NCI-H774 (cell line): ENCODE results near the gene GPR143.
"Not testable (repeated sequence)": the region's sequence is repeated elsewhere in the genome, so short reads cannot be mapped to it uniquely, and the experiment has no call there.

Experiments
- DNase-seq: peaks from one replicate; lab custom pipeline; 2025; lab: John Stamatoyannopoulos, UW

The GPR143 gene

DNA sequence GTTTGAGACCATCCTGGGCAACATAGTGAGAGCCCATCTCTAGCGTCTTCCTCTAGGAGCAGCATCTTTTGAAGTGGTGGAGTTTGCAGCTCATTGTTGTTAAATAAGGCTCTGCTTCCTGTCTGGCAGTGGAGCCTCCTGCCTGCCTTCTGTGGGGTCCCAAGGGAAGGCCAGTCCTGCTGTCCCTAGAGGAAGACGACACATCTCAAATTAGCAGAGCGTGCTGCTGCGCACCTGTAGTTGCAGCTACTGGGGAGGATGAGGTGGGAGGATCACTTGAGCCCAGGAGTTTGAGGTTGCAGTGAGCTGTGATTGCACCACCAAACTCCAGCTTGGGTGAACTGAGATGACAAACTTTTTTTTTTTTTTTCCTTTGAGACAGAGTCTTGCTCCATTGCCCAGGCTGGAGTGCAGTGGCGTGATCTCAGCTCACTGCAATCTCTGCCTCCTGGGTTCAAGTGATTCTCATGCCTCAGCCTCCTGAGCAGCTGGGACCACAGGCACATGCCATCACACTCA, 2.7 kb upstream of the GPR143 start:
- DNase-seq = not testable (repeated sequence)

DNA sequence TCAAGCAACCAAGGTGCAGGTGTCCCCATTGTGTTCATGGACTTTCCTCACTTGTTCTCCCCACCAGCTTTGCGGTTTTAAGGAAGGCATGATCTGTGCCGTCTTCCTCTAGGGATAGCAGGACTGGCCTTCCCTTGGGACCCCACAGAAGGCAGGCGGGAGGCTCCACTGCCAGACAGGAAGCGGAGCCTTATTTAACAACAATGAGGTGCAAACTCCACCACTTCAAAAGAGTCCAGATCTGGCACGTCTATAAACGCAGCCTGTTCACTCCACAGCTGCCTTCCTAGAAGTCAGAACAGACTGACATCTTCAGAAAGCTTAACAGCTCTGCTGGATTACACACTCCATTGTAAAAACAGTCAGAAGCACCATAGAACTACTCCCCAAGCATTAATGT, 1.7 kb upstream of the GPR143 start:
- no peak for DNase-seq

DNA sequence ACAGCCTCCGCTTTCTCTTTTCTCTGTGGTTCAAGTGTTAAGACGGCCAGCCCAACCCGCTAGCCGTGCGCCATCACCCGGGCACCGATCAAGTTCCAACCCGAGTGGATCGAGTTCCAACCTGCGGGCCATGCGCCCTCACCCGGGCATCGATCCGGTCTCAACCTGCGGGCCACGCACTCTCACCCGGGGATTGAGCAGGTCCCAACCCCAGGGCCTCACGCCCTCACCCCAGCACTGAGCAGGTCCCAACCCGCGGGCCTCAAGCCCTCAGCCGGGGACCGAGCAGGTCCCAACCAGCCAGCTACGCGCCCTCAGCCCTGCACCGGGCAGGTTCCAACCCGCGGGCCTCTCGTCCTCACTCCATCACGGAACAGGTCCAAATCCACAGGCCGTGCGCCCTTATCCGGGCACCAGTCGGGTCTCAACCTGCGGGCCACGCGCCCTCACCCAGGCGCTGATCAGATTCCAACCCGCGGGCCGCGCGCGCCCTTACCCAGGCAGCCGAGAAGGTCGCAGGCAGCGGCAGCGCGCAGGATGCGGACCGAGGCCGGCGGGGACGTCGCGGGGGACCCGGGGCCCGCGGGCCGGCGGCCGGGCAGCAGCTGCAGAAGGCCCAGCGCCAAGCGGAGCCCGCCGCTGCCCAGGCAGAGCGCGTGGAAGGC, 443 bp downstream of the GPR143 start:
- no peak for DNase-seq

DNA sequence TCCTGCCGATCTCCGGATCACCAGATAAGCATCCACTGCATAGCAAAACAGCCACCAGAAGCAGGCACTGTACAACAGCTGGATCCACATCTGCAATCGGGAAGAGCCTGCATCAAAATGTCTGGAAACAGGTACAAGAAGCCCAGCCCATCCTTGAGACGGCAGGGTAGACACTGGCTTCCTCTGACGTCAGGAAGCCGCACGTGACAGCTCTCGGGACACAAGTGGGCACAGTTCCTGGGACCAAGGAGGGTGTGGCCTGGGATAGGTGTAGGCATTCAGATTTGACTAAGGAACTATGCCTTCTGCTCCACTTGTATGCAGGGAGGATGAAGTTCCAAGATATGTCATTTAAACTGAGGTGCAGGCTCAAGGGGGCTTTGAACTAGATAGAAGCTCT, 6.3 kb downstream of the GPR143 start:
- no peak for DNase-seq

DNA sequence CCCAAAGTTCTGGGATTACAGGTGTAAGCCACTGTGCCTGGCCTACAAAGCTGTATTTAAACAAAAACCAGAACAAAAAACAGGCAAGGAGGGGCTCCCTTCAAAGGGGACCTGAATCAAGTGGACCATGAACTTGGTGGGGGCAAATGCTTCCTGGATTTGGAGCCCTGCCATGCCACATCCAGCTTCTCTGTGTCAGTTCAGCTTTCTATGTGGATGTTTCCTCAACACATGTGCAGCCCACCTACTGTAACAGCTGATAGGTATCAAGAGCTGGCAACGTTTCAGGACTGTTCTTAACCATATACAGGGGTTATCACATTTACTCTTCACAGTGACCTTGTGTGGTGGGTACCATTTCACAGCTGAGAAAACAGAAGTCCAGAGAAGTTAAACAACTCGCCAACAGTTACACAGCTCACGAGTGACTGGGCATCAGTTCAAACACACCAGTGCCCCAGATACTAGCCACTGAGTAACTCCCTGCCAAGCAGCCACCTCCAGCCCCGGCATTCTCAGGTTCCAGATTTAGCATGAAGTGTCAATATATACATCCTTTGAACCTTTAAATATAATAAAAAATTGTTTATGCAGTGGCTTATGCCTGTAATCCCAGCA, 7.5 kb downstream of the GPR143 start:
- no peak for DNase-seq

DNA sequence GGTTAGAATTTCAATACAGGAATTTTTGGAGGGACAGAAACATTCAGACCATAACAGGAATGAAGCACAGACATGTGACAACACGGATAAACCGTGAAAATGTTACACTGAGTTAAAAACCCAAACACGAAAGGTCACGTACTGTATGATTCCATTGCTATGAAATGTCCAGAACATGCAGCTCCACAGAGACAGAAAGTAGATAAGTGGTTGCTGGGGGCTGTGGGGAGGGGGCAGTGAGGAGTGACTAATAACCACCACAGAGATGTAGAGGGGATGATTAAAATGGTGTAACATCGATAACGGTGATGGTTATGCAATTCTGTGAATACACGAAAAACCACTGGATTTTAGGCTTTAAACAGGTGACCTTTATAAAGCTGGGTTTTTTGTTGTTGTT, 8.3 kb downstream of the GPR143 start:
- DNase-seq = no peak

DNA sequence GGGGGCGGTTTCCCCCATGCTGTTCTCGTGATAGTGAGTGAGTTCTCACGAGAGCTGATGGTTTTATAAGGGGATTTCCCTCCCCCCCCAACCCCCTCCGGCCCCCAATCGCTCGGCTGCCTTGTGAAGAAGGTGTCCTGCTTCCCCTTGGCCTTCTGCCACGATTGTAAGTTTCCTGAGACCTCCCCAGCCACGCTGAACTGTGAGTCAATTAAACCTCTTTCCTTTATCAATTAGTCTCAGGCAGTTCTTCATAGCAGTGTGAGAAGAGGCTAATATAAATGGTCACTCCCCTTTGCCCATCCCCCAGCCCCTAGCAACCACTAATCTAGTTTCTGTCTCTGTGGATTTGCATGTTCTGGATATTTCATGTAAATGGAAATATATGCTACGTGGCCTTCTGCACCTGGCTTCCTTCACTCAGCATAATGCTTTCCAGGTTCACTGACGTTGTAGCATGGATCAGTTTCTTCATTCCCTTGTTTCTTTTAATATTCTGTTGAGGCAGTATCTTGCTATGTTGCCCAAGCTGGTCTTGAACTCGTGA, 16.4 kb downstream of the GPR143 start:
- no peak for DNase-seq

DNA sequence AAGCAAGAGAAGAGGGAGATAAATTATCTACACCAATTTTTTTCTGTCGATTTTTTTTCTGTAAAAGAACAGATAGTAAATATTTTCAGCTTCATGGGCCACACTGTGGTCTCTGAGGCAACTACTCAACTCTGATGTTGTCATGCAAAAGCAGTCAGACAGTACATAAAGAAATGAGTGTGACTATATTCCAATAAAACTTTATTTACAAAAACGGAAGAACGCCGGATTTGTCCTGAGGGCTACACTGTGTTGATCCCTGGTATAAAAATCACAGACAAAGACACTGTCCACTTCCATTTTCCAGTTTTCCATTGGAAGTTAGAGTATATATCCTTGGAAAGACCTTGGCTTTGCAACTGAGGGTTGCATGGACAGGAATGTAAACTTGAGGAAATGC, 18.0 kb downstream of the GPR143 start:
- no peak for DNase-seq

DNA sequence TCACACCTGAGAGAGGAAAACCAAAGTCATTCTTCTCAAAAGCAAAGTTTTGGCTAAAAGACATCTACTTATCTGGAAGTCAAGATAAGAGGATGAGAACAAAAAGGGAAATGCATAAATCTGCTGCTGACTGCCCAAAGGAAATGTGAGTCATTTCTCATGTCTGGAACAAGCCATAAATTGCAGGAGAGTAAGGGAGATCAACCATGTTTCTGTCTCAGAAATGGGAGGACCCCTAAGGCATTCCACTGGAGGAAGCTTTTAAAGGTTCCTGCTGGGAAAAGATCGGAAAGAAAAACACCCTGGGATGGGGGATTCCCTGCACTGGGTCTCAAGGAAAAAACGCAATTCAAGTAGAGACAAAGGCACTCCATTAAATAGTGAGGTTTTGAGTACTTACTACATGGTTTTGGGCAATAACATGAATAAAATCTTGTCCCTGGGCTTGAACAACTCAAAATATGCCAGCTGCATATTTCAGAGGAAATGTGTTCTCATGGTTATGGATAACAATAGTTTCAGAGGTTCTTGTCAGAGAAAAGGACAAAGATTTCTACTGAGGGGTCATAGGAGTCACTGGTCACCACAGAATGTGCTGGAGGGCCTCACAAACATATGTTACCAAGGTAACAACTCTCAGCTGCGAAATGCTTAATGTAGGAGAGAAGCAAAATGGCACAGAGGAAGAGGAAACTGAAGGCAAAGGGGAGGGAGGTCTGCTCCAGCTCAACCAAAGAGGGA, 19.3 kb downstream of the GPR143 start:
- DNase-seq = no peak

DNA sequence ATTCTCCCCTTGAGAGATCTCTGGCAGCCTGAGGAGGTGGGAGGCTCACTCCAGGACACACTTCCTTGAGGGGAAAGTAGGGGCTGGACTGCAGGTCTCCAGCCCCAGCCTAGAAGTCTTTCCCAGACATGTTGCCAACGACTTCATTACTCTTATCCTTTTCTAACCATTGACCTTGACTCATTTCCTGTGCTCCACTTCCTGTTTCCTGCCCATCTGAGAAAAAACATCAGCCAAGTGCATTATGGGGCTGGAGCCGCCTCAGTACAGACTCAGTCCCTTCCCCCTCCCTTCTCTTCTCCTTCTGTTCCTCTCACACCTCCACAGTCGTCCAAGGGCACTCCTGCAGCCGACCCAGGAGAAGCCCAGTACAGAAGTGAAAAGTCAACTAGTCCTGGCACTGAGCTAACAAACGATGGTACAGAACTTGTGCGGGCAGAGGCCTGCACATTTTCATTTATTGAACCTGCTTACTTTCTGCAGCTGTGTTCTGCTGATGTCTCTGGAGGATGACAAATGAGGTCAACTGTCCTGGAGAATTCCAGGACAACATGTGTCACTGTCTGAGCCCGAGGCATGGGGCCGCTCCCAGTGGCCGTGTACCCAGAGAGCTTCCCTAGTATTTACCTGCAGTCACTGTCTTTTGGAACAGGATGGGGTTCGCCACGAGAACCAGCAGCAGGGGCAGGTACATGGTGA, 20.1 kb downstream of the GPR143 start:
- no peak for DNase-seq

DNA sequence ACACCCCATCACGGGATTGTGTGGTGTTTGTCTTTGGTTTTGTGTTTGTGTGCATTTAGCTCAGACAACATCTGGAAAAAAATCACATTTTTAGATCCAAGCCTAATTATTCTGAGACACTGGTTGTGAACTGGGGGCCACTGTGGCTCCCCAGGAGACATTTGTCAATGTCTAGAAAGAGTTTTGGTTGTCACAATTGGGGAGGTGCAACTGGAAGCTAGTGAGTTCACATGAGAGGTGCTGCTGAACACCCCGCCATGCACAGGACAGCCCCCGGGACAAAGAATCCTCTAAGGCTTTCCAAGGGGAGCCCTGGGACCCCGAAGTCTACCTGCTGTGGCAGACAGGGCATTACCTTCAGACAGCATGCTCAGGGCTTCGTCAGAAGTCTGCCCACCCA, 26.5 kb downstream of the GPR143 start:
- no peak for DNase-seq

DNA sequence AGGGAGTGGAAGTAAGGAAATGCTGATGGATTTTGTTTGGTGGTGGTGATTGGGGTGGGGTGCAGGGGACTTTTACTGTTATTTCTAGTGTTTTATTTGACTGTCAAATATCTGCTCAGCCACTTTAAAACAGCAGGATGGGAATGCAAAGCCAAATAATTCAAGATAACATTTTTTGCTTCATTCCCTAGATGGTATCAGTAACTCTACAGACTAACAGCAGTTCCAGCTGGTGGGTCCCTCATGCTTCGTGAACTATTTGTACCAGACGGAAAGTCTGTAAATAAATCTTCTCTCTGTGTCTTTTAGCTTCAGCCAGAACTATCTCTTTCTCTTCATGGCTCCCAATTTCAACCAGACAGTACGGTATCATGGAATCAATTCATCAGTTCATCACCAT, 27.5 kb downstream of the GPR143 start:
- DNase-seq = no peak

DNA sequence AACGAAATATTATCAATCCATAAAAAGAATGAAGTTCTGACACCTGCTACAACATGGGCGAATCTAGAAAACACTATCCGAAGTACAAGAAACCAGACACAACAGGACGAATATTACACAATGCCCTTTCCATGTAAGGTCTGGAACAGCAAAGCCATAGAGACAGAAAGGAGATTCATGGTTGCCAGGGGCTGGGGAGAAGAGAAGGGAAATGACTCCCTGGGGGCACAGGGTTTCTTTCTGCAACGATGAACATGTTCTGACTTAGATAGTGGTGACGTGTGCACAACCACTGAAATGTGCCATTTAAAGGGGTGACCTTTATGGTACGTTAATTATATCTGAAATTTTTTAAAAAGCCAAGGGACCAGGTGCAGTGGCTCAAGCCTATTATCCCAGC, 28.3 kb downstream of the GPR143 start:
- DNase-seq = no peak

DNA sequence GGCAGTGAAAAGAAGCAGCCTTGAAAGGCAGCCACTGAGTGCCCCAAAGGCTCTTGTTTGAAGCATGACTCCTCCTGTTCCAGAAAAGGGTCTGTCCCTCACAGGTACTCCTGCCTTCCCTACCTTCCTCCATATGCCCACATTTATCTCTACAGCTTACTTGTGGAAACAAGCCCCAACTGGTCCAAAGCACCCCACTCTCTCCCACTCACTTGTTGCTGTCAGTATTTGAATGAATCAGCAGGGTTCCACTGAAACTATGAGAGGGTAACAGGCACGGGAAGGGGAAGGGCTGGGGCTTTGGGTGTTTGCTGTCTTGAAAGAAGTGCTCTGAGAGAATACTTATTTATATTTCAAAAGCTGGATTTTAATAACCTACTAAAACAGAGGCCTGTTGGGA, 34.9 kb downstream of the GPR143 start:
- no peak for DNase-seq

DNA sequence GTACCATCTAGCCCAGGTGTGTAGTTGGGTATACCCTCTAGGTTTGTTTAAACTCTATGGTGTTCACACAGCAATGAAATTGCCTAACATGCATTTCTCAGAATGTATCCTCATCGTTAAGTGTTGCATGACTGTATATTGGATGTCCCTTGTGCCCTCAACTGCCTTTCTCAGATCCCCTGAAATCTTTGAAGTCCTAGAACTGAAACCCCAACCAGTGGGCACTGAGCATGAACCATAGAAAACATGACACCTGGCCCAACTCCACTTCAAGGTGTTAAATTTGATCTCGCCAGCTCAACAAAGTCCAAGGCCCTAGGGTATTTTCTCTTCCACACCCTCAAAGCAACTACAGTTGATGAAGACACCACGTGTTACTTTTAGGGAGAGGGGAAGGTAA, 35.6 kb downstream of the GPR143 start:
- DNase-seq = no peak

DNA sequence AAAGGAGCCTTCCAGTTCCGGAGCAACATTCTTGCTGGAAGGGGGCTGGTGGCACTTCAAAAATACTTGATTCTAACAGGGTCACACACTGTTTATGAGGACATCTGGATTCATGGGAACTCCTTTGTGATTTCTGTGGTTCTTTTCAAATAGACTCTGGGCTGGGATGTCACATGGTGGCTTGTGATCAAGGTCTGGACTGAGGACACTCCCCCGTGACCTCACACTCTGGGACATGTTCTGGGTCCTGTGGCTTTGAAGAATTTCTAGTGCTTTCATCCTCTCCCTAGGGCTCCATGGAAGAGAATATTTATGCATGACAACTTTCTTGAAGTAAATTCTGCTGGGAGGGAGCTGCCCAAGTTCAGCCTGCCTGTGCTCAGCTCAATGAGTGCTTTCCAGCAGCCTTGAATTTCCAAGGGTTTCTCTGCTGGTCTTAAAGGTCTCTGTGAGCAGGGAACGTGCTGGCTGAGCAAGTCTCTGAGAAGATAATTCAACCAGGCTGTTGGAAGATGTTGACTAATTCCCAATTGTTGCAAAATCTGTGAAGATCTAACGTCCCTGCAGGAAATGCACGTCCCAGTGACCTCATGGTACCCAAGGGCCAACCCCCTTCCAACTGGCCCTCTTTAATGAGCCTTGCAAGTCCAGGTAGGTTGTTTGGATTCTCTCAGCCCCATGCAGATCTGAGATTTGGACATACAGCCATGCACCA, 36.3 kb downstream of the GPR143 start:
- DNase-seq = no peak

DNA sequence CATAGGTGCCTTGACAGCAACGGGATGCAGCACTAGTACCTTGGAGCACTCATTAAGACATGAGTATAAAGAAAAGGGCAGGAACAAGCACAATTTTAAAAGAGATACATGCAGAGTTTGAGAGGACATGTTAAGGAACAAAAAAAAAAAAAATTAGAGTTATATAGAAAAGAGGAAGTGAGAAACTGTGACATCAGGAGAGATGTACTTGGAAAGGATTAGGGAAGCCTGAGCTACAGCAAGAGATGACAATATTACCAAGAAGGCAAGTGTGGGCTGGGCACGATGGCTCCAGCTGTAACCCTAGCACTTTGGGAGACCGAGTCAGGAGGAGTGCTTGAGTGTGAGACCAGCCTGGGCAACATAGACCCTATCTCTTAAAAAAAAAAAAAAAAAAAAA, 37.4 kb downstream of the GPR143 start:
- no peak for DNase-seq

DNA sequence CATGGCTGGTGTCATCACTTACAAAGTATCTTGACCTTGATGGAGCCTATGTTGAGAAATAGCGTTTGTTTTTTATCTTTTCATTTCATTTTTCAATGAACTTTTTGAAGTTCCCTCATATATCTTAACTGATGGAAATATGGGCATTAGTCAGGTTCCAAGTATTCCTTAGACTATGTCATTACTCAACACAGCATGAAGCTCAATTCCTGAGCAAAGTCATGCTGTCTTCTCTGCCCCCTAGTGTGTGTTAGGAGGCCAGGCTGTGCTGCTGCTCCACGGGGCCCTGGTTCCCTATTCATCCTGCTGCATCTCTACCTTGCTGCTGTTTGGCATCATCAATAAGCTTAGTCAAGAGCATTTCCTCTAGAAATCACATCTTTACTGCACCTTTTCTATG, 40.9 kb downstream of the GPR143 start:
- DNase-seq = no peak

DNA sequence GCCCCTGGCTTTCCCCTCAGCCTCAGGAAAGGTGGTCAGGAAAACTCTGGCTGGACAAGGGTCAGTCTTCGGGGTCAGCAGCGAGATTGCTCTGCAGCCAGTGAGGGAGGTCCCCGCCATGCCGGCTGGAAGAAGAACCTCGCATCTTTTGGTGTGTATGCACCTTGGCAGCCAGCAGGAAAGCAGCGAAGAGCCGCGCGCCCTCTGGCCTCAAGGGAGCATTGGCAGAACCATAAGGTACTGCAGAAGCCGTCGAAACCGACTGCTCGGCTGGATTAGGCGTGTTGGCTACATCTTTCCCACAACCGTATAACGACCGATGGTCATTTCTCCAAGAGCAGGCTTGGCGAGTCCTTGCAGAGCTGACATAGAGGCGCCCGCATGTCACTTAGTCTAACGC, 48.3 kb downstream of the GPR143 start:
- DNase-seq = no peak

DNA sequence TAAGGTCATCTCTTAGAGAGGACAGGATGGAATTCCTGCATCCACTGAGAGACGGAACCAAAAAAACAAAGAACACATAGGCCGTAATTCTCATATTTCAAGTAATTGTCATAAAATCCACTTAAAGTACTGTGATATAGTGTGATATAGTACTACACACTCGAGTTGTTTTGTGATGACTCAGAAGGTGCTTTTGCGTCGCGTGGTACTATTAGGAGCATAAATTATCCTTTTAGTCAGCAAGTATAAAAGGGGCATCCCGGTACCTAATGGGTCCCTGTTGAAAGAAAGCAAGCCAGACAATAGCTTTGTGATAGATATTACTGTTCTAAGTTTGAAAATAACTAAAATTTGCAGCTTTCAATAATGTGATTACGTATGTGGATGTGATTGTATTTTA, 55.3 kb downstream of the GPR143 start:
- no peak for DNase-seq

DNA sequence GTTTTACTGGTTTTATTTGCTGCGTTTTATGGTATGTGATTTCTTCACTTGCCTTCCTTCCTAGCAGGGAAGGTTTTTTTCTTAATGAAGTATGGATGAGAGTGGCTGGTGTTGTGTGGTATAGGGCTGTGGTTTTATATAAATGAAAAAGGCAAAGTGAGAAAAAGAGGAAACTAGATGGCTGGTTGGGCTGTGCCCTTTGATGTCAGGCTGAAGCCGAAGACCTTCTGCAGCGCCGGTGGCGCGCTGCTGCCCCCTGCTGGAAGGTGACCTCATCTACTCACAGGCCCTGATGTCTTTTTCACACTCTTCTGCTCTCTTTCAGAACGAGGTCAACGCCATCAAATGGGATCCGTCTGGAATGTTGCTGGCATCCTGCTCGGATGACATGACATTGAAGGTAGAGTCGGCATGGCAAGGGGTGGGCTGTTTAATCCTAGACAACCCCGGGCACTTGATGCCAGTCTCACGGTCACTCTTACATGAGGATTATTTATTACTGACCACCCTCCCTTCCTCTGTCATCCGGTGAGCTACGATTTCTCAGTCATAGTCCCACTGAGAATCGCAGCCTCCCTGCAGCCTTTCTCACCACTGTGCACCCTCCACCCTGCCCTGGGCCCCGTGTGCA, 56.6 kb downstream of the GPR143 start:
- peak; percentile 27 for DNase-seq
